Measurements from ENCODE around the gene ACBD6.
"Not testable (repeated sequence)": the region's sequence is repeated elsewhere in the genome, so short reads cannot be mapped to it uniquely, and the experiment has no call there.

Gene ACBD6

DNA sequence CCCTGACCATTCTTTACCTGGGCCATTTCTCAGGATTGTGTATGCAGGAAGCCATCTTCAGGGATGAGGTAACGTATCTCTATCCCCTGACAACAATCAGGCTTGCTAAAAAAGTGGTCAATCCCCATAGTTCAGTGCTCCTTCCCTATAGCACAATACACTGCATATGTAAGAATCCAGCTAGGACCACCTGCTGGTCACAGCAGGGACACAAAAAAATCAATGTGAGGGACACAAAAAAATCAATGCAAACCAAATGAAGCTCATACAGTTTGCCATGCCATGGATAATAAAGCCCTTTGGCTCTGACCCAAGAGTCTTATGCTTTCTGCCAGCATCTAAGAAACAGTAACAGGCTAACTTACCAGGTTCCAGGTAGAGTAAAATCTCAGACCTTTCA is 16.3 kb downstream of the ACBD6 start:
- no peak for DNase-seq
- Histone ChIP-seq H3K27me3 (replicated peaks) (no peaks in the 10 kb centered on the region), H3K27ac (no peak overlapping the region), H3K36me3 (replicated peaks) (peaks cover 2% of the 10 kb centered on the region), H3K4me3 (ENCODE audit: low read depth, low read length) (no peak overlapping the region)
- TF ChIP-seq, protein P1, sequence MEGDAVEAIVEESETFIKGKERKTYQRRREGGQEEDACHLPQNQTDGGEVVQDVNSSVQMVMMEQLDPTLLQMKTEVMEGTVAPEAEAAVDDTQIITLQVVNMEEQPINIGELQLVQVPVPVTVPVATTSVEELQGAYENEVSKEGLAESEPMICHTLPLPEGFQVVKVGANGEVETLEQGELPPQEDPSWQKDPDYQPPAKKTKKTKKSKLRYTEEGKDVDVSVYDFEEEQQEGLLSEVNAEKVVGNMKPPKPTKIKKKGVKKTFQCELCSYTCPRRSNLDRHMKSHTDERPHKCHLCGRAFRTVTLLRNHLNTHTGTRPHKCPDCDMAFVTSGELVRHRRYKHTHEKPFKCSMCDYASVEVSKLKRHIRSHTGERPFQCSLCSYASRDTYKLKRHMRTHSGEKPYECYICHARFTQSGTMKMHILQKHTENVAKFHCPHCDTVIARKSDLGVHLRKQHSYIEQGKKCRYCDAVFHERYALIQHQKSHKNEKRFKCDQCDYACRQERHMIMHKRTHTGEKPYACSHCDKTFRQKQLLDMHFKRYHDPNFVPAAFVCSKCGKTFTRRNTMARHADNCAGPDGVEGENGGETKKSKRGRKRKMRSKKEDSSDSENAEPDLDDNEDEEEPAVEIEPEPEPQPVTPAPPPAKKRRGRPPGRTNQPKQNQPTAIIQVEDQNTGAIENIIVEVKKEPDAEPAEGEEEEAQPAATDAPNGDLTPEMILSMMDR (IDR thresholded peaks at IDR 0.05; ENCODE audit: low read depth, low read length, missing control alignments), result no peak
- in situ Hi-C loops (cut with HindIII; ENCODE audit: low pct_ligation_motif_present, low sequenced_read_pairs), result no loop called here

DNA sequence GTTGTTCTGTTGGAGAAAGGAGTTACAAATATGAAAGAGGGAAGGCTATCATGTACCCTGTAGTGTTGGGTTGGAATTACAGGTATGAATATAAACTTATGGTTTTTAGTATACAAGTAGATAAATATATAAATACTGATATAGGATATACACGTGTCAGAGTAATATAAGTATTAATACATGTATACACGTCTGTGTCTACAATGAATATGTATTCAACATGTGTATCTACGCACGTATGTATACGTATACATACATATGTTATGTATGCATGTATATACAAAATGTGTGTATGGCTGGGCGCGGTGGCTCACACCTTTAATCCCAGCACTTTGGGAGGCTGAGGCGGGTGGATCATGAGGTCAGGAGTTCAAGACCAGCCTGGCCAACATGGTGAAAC is 17.9 kb downstream of the ACBD6 start:
- no peak overlapping the region for H3K27ac ChIP-seq
- in situ Hi-C loops (cut with HindIII; ENCODE audit: low pct_ligation_motif_present, low sequenced_read_pairs), result no loop called here
- peaks cover 2% of the 10 kb centered on the region for H3K36me3 ChIP-seq (replicated peaks)
- no peak overlapping the region for H3K4me3 ChIP-seq (ENCODE audit: low read depth, low read length)
- no peaks in the 10 kb centered on the region for H3K27me3 ChIP-seq (replicated peaks)
- DNase-seq, result no peak
- TF ChIP-seq, protein P1 (IDR thresholded peaks at IDR 0.05; ENCODE audit: low read depth, low read length, missing control alignments), result no peak

DNA sequence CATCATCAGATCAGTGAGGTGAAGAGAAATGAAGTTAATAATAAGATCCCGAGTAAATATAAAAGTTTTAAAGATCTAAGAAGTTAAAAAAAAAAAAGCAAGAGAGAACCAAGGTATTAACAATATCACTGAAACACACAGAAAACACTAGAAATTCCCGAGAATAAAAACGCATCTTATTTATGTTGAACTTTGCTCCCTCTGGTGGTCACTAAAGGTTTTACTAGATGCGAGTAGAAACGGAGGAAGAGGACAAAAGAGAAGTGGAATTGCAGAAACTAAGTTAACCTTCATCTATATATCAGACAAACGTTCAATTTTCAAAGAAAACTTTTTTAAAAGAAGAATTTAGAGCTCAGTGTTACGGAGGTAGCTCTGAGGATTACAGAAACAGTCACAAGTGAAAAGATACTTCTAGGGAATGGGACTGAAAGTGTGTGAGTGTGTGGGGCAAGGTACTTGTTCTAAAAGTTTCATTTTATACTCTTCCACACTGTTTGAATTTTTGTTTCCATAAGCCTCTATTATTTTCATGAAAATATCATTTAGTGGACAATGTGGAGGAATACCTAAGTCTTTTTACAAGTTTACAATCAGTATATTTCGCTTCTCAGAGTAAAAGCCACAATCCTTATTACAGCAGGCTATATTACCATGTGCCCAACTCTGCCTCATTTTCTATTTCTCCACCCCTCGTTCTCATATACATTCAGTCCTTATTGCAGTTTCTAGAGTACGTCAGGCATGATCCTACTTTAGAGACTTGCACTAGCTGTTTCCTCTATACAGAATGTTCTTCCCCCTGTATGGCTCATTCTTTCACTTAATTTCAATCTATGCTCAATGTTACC is 19.7 kb downstream of the ACBD6 start:
- TF ChIP-seq, protein P1 (IDR thresholded peaks at IDR 0.05; ENCODE audit: low read depth, low read length, missing control alignments), result peak; percentile 55
- no peak overlapping the region for H3K4me3 ChIP-seq (ENCODE audit: low read depth, low read length)
- H3K27me3 ChIP-seq (replicated peaks), result no peaks in the 10 kb centered on the region
- no peak overlapping the region for H3K27ac ChIP-seq
- peaks cover 8% of the 10 kb centered on the region for H3K36me3 ChIP-seq (replicated peaks)
- DNase-seq, result peak; percentile 56
- in situ Hi-C loops (cut with HindIII; ENCODE audit: low pct_ligation_motif_present, low sequenced_read_pairs), result no loop called here

DNA sequence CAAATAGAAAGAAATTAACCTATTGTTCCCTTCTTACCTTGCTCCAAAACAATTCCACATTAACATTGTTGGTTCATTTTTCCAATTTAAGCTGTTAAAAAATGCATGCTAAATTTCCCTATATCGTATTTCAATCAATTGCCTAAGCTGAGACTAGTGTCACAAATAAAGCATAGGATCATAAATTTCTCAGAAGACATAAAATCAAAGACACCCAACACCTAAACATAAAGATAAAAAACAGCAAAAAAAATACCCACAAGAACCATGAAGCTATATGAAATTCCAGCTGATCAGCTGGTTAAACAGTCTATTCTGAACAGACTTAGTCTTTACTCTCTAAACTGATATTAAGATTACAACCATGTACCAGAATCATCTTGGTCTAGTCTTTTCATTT is 32.3 kb downstream of the ACBD6 start:
- DNase-seq, result no peak
- Histone ChIP-seq H3K27me3 (replicated peaks) (no peaks in the 10 kb centered on the region), H3K4me3 (ENCODE audit: low read depth, low read length) (no peak overlapping the region), H3K36me3 (replicated peaks) (no peaks in the 10 kb centered on the region), H3K27ac (no peak overlapping the region)
- in situ Hi-C loops (cut with HindIII; ENCODE audit: low pct_ligation_motif_present, low sequenced_read_pairs), result no loop called here
- TF ChIP-seq, protein P1 (IDR thresholded peaks at IDR 0.05; ENCODE audit: low read depth, low read length, missing control alignments), result no peak

DNA sequence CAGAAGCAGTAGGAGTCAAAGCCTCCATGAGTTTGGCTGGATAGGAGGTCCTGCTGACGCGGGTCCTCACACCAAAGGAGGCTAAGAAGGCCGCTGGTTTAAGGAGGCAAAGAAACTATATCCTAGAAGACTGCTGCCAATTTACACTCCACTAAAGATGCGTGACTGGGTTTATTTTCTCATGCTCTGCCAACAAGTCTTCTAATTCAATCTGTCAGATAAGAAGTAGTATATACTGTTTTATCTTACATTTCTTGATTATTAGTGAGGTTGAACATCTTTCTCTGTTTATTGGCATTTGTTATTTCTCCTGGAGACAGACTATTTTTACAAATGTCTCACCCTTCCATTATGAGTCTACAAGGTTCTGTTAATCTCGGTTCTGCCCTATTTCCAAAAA is 34.1 kb downstream of the ACBD6 start:
- H3K27me3 ChIP-seq (replicated peaks), result no peaks in the 10 kb centered on the region
- no peaks in the 10 kb centered on the region for H3K36me3 ChIP-seq (replicated peaks)
- no peak overlapping the region for H3K4me3 ChIP-seq (ENCODE audit: low read depth, low read length)
- H3K27ac ChIP-seq, result no peak overlapping the region
- no peak for DNase-seq
- in situ Hi-C loops (cut with HindIII; ENCODE audit: low pct_ligation_motif_present, low sequenced_read_pairs), result no loop called here
- TF ChIP-seq, protein P1 (IDR thresholded peaks at IDR 0.05; ENCODE audit: low read depth, low read length, missing control alignments), result no peak

DNA sequence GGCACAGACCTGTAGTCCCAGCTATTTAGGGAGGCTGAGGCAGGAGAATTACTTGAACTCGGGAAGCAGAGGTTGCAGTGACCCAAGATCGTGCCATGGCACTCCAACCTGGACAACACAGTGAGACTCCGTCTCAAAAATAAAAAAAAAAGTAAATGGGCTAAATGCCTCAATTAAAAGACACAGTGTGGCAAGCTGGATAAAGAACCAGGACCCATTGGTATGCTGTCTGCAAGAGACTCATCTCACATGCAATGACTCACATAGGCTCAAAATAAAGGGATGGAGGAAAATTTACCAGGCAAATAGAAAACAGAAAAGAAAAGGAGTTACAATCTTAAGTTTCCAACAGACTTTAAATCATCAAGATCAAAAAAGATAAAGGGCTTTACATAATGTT is 40.3 kb downstream of the ACBD6 start:
- Histone ChIP-seq H3K4me3 (ENCODE audit: low read depth, low read length) (no peak overlapping the region), H3K27ac (no peak overlapping the region), H3K27me3 (replicated peaks) (no peaks in the 10 kb centered on the region), H3K36me3 (replicated peaks) (no peaks in the 10 kb centered on the region)
- no peak for DNase-seq
- in situ Hi-C loops (cut with HindIII; ENCODE audit: low pct_ligation_motif_present, low sequenced_read_pairs), result no loop called here
- TF ChIP-seq, protein P1 (IDR thresholded peaks at IDR 0.05; ENCODE audit: low read depth, low read length, missing control alignments), result no peak

DNA sequence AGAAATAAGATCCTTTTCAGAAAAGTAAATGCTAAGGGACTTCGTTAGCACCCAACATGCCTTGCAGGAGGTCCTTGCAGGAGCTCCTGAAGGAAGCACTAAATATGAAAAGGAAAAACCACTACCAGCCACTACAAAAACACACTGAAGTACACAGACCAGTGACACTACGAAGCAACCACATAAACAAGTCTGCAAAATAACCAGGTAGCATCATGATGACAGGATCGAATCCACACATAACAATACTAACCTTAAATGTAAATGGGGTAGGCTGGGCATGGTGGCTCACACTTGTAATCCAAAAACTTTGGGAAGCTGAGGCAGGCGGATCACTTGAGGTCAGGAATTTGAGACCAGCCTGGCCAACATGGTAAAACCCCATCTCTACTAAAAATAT is 40.7 kb downstream of the ACBD6 start:
- H3K27ac ChIP-seq; DNase-seq; H3K4me3 ChIP-seq (ENCODE audit: low read depth, low read length); H3K27me3 ChIP-seq (replicated peaks); H3K36me3 ChIP-seq (replicated peaks); in situ Hi-C loops (cut with HindIII; ENCODE audit: low pct_ligation_motif_present, low sequenced_read_pairs): not testable (repeated sequence)

All from brain microvascular endothelial cell (primary cell).